HG02678 (cell line): ENCODE data around the gene ACSL4.
A peak's percentile ranks its signal among the peaks of the same experiment; 100 is the strongest.
"Not testable (repeated sequence)": the region's sequence is repeated elsewhere in the genome, so short reads cannot be mapped to it uniquely, and the experiment has no call there.

Experiments
- ATAC-seq: cut with Tn5 transposase; IDR thresholded peaks from one replicate; pipeline ENCODE4 v1.9.1; 2021; ENCODE audit warnings: mild to moderate bottlenecking, moderate library complexity; ENCODE audit not compliant: unreplicated experiment

The ACSL4 gene

GRCh38 chrX:109732017-109732801, 848 bp downstream of the ACSL4 start:
- ATAC-seq: peak; percentile 32

- ATAC-seq: no peak
These were observed 4.9 kb downstream of the ACSL4 start for GRCh38 chrX:109728173-109728535.

DNA sequence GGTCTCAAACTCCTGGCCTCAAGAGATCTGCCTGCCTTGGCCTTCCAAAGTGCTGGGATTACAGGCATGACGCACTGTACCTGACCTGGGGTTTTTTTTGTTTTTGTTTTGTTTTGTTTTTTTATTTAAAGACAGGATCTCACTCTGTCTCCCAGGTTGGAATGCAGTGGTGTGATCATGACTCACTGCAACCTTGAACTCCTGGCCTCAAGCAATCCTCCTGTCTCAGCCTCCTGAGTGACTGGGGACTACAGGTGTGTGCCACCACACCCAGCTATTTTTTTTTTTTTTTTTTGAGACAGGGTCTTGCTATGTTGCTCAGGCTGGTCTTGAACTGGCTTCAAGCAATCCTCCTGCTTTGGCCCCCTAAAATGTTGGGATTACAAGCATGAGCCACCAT, 8.1 kb downstream of the ACSL4 start:
- not testable (repeated sequence) for ATAC-seq

DNA sequence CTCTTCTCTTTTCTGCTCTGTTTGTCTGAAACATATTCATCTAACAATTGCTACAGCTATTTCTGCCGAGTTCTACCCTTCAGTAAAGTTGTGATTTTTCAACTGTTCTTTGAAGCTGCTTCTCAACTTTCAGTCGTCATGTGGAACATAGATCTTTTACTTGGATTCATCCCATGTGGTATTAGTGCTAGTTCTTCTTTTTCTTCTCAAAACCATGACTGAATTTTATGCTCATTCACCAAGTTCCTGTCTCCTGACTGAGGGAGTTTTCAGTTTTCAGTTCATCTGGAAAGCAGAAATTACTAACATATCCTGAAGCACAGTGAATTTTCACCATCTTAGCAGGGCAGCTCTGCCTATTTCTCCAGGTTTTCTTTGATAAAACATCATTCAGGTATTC, 12.1 kb downstream of the ACSL4 start:
- ATAC-seq: no peak

GRCh38 chrX:109719264-109719663, 13.8 kb downstream of the ACSL4 start:
- ATAC-seq: no peak

GRCh38 chrX:109716431-109717028, 16.5 kb downstream of the ACSL4 start:
- ATAC-seq: no peak

GRCh38 chrX:109714340-109714958, 18.6 kb downstream of the ACSL4 start:
- no peak for ATAC-seq

- ATAC-seq: no peak
These were observed 22.9 kb downstream of the ACSL4 start for GRCh38 chrX:109710181-109710580.

DNA sequence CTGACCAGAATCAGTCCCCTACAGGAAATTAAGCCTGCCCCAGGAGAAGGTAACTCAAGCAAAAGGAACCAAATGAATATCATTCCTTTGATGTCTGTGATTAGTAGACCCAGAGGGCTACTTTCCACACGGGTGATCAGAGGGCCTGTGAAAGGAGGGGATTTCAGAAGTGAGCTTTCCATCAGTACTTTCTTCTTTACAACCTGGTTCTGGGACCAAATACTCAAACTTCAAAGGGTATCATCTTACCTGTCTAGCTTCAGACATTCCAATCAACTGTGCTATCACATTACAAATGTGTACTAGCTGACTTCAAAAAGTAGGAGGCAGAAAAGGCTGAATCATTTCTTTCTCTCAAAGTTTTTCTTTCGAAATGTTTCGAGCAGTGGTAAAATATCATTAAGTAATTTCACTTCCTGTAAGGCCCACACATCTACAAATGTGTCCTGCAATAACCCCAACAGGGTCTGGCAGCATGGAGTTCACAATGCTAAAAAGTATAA, 23.9 kb downstream of the ACSL4 start:
- peak; percentile 62 for ATAC-seq

DNA sequence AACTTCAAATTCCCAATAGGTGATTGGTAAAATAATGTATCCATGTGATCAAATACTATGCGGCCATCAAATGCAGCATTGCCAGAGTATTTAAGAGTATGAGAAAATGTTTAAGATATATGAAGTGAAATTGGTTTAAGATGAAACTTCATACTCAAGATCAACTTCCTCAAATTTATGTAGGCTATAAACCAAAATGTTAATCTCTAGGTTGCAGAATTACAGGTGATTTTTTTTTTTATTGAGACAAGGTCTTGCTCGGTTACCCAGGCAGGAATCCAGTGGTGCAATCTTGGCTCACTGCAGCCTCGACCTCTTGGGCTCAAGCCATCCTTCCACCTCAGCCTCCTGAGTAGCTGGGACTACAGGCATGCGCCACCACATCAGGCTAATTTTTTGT, 25.3 kb downstream of the ACSL4 start:
- ATAC-seq: no peak

DNA sequence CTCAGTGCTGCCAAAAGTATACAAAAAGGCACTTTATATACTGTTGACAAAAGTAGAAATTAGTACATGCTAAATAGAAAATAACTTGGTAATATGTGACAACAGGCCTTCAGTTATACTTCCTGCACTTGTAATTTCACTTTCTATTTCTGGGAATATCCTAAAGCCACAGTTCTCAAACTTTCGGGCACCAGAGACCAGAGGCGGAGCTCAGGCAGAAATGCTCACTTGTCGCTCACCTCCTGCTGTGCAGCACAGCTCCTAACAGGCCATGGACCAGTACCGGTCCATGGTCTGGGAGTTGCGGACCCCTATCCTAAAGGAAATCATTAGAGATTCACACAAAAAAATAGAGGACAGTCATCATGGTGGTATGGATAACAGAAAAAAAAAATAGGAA, 25.7 kb downstream of the ACSL4 start:
- ATAC-seq: no peak

DNA sequence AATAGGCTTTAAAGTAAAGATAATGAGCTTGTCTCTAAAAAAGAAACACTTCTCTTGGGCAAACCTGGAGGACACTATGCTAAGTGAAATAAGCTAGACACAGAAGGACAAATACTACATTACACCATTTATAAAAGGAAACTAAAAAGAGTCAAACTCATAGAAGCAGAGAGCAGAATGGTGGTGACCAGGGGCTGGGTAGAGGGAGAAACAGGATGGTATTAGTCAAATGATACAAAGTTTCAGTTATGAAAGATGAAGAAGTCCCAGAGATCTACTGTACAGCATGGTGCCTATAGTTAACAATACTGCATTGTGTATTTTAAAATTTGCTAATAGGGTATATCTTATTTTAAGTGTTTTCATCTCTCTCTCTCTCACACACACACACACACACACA, 28.5 kb downstream of the ACSL4 start:
- ATAC-seq: peak; percentile 70

GRCh38 chrX:109697855-109698254, 35.2 kb downstream of the ACSL4 start:
- no peak for ATAC-seq

DNA sequence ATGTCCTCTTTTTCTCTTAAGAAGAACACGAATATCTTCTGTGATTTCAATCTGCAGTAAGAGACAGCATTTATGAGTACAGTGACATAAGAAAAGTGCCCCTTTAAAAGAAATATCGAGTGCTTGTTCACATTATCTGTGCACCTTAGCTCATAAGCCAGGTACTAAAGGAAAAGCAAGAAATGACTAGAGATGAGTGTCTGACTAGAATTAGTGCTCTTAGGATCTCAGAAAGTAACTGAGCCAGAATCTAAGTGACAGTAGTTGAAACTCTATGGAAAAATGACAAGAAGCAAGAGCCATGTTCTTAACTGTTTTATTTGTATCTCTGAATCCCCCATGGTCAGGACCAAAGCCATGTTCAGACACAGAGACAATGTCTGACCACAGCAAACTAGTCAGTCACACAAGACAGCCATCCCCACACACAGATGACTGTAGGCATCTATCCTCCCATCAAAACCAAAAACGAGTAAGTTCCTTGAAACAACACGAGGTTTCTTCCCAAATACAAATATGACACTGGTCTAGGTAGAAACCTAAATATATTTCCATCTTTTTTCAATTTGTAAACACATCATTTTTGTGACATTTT, 36.8 kb downstream of the ACSL4 start:
- ATAC-seq: no peak

- ATAC-seq: no peak
These were observed 37.4 kb downstream of the ACSL4 start for GRCh38 chrX:109695637-109696036.

DNA sequence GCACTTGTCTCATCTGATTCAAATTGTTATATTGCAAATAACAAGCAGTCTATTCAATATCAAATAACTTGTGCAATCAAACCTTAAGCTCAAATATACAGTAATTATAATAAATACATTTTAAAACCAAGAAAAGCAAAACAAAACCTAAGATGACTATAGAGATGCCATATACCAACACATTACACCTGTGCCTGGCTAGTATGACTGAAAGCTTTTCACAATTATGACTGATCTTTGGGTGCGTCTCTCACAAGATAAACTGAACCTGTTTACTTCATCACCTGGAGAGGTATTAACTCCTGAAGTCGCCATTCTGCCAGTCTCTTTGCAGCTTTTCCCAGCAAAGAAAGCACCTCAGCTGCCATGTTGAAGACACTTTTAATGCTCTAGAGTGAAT, 41.3 kb downstream of the ACSL4 start:
- ATAC-seq: no peak

DNA sequence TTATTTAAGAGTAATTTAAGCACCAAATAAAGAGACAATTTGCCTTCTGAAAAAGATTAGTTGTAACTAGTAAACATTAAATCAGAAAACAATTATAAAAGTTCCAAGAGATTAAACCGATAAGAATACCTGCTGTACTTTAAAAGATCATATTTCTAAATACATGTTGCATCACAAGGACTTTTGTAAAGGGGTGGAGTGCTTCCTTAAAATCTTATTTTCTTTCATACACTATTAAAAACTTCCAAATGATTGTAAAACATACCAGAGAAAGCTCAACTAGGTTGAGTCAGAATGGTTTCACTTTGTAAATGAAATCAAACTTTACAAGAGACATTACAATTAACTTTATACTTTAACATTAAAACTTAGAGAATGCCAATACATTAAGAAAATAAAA, 41.8 kb downstream of the ACSL4 start:
- no peak for ATAC-seq

GRCh38 chrX:109687903-109688302, 45.2 kb downstream of the ACSL4 start:
- no peak for ATAC-seq

DNA sequence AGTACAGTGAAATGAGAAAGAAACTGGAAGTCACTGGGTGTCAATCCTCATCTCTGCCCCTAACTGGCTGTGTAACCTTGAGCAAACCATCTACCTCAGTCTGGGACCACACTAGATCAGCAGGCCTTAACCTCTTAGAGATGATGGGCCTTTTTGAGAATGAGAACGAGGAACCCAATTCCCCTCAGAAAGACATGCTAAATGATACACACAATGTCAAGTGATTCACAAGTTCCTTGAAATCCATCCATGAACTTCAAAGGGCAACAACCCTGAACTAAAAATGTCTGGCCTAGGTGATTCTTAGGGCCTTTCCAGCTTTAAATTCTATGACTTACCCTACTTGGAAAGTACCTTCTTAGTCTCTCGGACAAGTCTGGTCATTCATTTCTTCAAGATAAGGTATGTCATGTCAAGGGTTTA, 47.4 kb downstream of the ACSL4 start:
- peak; percentile 61 for ATAC-seq

DNA sequence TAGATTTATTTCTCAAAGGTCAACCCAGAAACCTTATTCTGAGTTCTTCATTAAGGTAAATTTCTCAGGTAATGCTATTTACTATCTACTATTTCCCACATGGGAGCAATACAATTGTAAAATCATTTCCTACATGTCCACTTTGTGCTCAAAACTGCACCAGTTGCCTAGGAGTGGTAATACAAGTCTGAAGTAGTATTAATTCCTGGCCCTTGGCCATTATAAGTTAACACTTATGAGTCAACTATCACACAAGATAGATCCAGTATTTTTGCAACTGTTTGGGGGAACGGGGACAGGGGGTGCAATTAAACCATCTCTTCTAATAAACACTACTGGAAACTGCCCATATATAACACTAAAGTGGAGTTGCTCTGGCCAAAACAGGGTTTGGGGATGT, 48.9 kb downstream of the ACSL4 start:
- ATAC-seq: no peak

DNA sequence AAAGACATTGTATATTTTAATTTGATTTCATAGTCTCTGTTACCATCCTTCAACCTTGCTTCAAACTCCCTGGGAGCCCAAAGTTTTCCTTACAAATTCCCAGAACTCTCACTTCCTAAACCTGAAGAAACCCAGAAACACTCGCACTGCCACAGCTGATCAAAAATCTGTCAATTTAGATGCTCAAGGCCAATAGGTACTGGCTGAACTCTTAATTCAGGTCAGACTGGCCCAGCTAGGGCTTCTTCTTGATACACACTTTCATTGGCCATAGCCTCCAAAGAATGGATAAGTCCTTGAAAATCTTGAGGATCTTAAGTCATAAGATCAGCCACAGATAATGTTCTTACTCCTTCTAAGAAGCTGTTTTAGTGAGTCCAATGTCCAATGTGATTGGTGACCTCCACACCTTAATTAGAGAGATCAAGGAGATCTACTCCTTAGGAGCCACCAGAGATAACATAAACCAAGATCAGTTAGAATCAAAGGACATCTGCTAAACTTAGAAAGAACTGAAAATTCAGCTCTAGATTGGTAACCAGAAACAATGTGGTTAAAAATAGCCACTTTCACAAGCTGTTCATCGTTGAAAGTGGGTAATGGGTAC, 51.5 kb downstream of the ACSL4 start:
- no peak for ATAC-seq
